Activated naive CD4-positive, alpha-beta T cell treated with anti-CD3 and anti-CD28 coated beads for 36 hours (primary cell): ENCODE measurements around the gene SSU72. TPM values are rescaled to one million over a fixed set of nuclear protein-coding genes. Genes with fewer than 3 reads are reported as not detected.
"Not testable (repeated sequence)": the region's sequence is repeated elsewhere in the genome, so short reads cannot be mapped to it uniquely, and the experiment has no call there.

Experiments
- CTCF ChIA-PET: fragments of 350-600 bp; sonication (Branson Sonifier 250); formaldehyde crosslinking; loops from one replicate; lab custom pipeline; 2021; ENCODE audit warnings: antibody characterized with exemption; lab: Charles Lee
- DNase-seq: peaks from one replicate; pipeline ENCODE4 v3.0.0-alpha.2; 2020
- H3K27ac Mint-ChIP-seq: one replicate; pipeline ENCODE4 v1.8.0; 2021; ENCODE audit warnings: mild to moderate bottlenecking, mixed read lengths
- H3K27me3 Mint-ChIP-seq: one replicate; pipeline ENCODE4 v1.8.0; 2021; ENCODE audit warnings: low read depth, mixed read lengths
- H3K36me3 Mint-ChIP-seq: one replicate; pipeline ENCODE4 v1.8.0; 2021; ENCODE audit warnings: low read depth, mixed read lengths
- H3K4me1 Mint-ChIP-seq: one replicate; pipeline ENCODE4 v1.8.0; 2021; ENCODE audit warnings: low read depth, mixed read lengths
- H3K4me3 Mint-ChIP-seq: one replicate; pipeline ENCODE4 v1.8.0; 2021; ENCODE audit warnings: mild to moderate bottlenecking, moderate library complexity, mixed read lengths
- H3K9me3 Mint-ChIP-seq: one replicate; pipeline ENCODE4 v1.8.0; 2021; ENCODE audit warnings: mixed read lengths
- intact Hi-C: fragments of 100-400 bp; cut with micrococcal nuclease; formaldehyde crosslinking; loops from one replicate; pipeline ENCODE4 v1.15.1; 2023
- total RNA-seq, 2 experiments: library from RNA; stranded (reverse); gene quantifications; one replicate each; pipeline ENCODE4 v1.2.3, GENCODE V29; 2021

The SSU72 gene
- total RNA-seq, 2 experiments from 2014 or later = 91.6 to 95.9 TPM

GRCh38 chr1:1560178-1560577 lies 14.5 kb downstream of the SSU72 start:
- CTCF ChIA-PET = no interaction called here
- peaks cover 21% of the 10 kb centered on the region for H3K36me3 Mint-ChIP-seq

GRCh38 chr1:1559066-1559465 lies 15.6 kb downstream of the SSU72 start:
- Mint-ChIP-seq H3K4me1 (no peaks in the 10 kb centered on the region), H3K4me3 (no peak overlapping the region), H3K27me3 (no peaks in the 10 kb centered on the region), H3K36me3 (peaks cover 16% of the 10 kb centered on the region), H3K9me3 (no peaks in the 10 kb centered on the region), H3K27ac (no peak overlapping the region)
- no peak for DNase-seq
- CTCF ChIA-PET = interaction anchor here (1.3 kb wide), 1 partner anchor 107 kb away, joined by 3 read pairs; no protein-coding TSS in a partner anchor
- intact Hi-C loops = no loop called here

More at GRCh38 chr1:1560178-1560577, 14.5 kb downstream of the SSU72 start:
- Mint-ChIP-seq H3K4me1 (no peaks in the 10 kb centered on the region), H3K27ac (no peak overlapping the region), H3K9me3 (no peaks in the 10 kb centered on the region), H3K27me3 (no peaks in the 10 kb centered on the region), H3K4me3 (no peak overlapping the region)
- DNase-seq = no peak
- intact Hi-C loops = no loop called here

GRCh38 chr1:1558591-1558990 lies 16.1 kb downstream of the SSU72 start:
- Mint-ChIP-seq H3K4me3 (no peak overlapping the region), H3K36me3 (peaks cover 13% of the 10 kb centered on the region), H3K27ac (no peak overlapping the region), H3K9me3 (no peaks in the 10 kb centered on the region), H3K27me3 (no peaks in the 10 kb centered on the region), H3K4me1 (no peaks in the 10 kb centered on the region)
- DNase-seq = no peak
- intact Hi-C loops = no loop called here
- CTCF ChIA-PET = interaction anchor here (1.3 kb wide), 1 partner anchor 107 kb away, joined by 3 read pairs; no protein-coding TSS in a partner anchor

GRCh38 chr1:1557688-1558087 lies 17.0 kb downstream of the SSU72 start:
- H3K4me3 Mint-ChIP-seq, H3K27ac Mint-ChIP-seq, H3K9me3 Mint-ChIP-seq, H3K27me3 Mint-ChIP-seq, H3K4me1 Mint-ChIP-seq, intact Hi-C loops, DNase-seq, CTCF ChIA-PET: not testable (repeated sequence)
- peaks cover 11% of the 10 kb centered on the region for H3K36me3 Mint-ChIP-seq

- H3K27me3 Mint-ChIP-seq, H3K9me3 Mint-ChIP-seq, intact Hi-C loops, H3K4me1 Mint-ChIP-seq, DNase-seq, H3K27ac Mint-ChIP-seq, H3K36me3 Mint-ChIP-seq, CTCF ChIA-PET, H3K4me3 Mint-ChIP-seq: not testable (repeated sequence)
Observed at GRCh38 chr1:1556961-1557360, 17.7 kb downstream of the SSU72 start.

GRCh38 chr1:1556505-1556904 lies 18.2 kb downstream of the SSU72 start:
- no peaks in the 10 kb centered on the region for H3K4me1 Mint-ChIP-seq
- no peak overlapping the region for H3K27ac Mint-ChIP-seq
- DNase-seq = no peak
- intact Hi-C loops = no loop called here
- peaks cover 4% of the 10 kb centered on the region for H3K36me3 Mint-ChIP-seq
- CTCF ChIA-PET = no interaction called here
- no peaks in the 10 kb centered on the region for H3K9me3 Mint-ChIP-seq
- no peaks in the 10 kb centered on the region for H3K27me3 Mint-ChIP-seq
- H3K4me3 Mint-ChIP-seq = no peak overlapping the region

- H3K4me1 Mint-ChIP-seq = no peaks in the 10 kb centered on the region
- no peak overlapping the region for H3K4me3 Mint-ChIP-seq
- no peaks in the 10 kb centered on the region for H3K9me3 Mint-ChIP-seq
- H3K36me3 Mint-ChIP-seq = no peaks in the 10 kb centered on the region
- H3K27ac Mint-ChIP-seq = no peak overlapping the region
- CTCF ChIA-PET = no interaction called here
- intact Hi-C loops = no loop called here
- no peak for DNase-seq
- H3K27me3 Mint-ChIP-seq = no peaks in the 10 kb centered on the region
Observed at GRCh38 chr1:1554926-1555915, 19.4 kb downstream of the SSU72 start.

- Mint-ChIP-seq H3K36me3 (no peaks in the 10 kb centered on the region), H3K9me3 (no peaks in the 10 kb centered on the region), H3K27ac (no peak overlapping the region), H3K4me1 (no peaks in the 10 kb centered on the region), H3K4me3 (no peak overlapping the region), H3K27me3 (no peaks in the 10 kb centered on the region)
- CTCF ChIA-PET = no interaction called here
- intact Hi-C loops = no loop called here
- no peak for DNase-seq
Observed at GRCh38 chr1:1554550-1554925, 20.1 kb downstream of the SSU72 start.

- Mint-ChIP-seq H3K27me3 (no peaks in the 10 kb centered on the region), H3K27ac (no peak overlapping the region), H3K36me3 (no peaks in the 10 kb centered on the region), H3K9me3 (no peaks in the 10 kb centered on the region), H3K4me1 (no peaks in the 10 kb centered on the region), H3K4me3 (no peak overlapping the region)
- DNase-seq = no peak
- CTCF ChIA-PET = interaction anchor here (0.6 kb wide), 1 partner anchor 99 kb away, joined by 3 read pairs; no protein-coding TSS in a partner anchor
- intact Hi-C loops = no loop called here
Observed at GRCh38 chr1:1553821-1554494, 20.7 kb downstream of the SSU72 start.

GRCh38 chr1:1552263-1552639 lies 22.4 kb downstream of the SSU72 start:
- Mint-ChIP-seq H3K4me1 (no peaks in the 10 kb centered on the region), H3K27me3 (no peaks in the 10 kb centered on the region)
- CTCF ChIA-PET = interaction anchor here (1.0 kb wide), 1 partner anchor 12 kb away, joined by 3 read pairs; no protein-coding TSS in a partner anchor

GRCh38 chr1:1551524-1552262 lies 23.0 kb downstream of the SSU72 start:
- intact Hi-C loops = no loop called here
- Mint-ChIP-seq H3K36me3 (no peaks in the 10 kb centered on the region), H3K9me3 (no peaks in the 10 kb centered on the region), H3K4me1 (no peaks in the 10 kb centered on the region), H3K4me3 (no peak overlapping the region), H3K27me3 (no peaks in the 10 kb centered on the region), H3K27ac (no peak overlapping the region)
- CTCF ChIA-PET = no interaction called here
- no peak for DNase-seq

More at GRCh38 chr1:1552263-1552639, 22.4 kb downstream of the SSU72 start:
- DNase-seq = no peak
- intact Hi-C loops = no loop called here
- Mint-ChIP-seq H3K27ac (no peak overlapping the region), H3K9me3 (no peaks in the 10 kb centered on the region), H3K36me3 (no peaks in the 10 kb centered on the region), H3K4me3 (no peak overlapping the region)
